Vagina (tissue), 2 donors: Measurements from ENCODE around the gene PSD2.

Source experiments
- CTCF ChIP-seq, 3 experiments: fragments of 450-650 bp in 2 of 3; fragments of 200-600 bp in 1 of 3; sonication (generic) in 1 of 3; IDR thresholded peaks; one replicate each; pipeline ENCODE4 v1.5.1; 2017 to 2019; ENCODE audit warnings: antibody characterized with exemption in 3 of 3, mild to moderate bottlenecking in 2 of 3, moderate library complexity in 2 of 3
- POLR2A ChIP-seq, 2 donors: fragments of 450-650 bp; IDR thresholded peaks; one replicate each; pipeline ENCODE4 v1.6.1; 2017; ENCODE audit warnings: antibody characterized with exemption in 2 of 2, mild to moderate bottlenecking in 2 of 2, moderate library complexity in 2 of 2
- POLR2AphosphoS5 ChIP-seq, 2 donors: sonication (generic); formaldehyde crosslinking; IDR thresholded peaks; one replicate each; pipeline ENCODE4 v1.9.0; 2017; ENCODE audit warnings: antibody characterized with exemption in 2 of 2, mild to moderate bottlenecking in 2 of 2, low read depth in 1 of 2; ENCODE audit not compliant: insufficient read depth in 1 of 2

GRCh38 chr5:139749242-139749641 lies 46.4 kb upstream of the PSD2 start:
- TF ChIP-seq CTCF (IDR thresholded peaks at IDR 0.05) = no peak
- TF ChIP-seq POLR2AphosphoS5 (IDR thresholded peaks at IDR 0.05; ENCODE audit: insufficient read depth in 1 of 2, low read depth in 1 of 2) = no peak
- TF ChIP-seq POLR2A (IDR thresholded peaks at IDR 0.05) = no peak
